Inferior parietal cortex (tissue), 1 donor: ENCODE results near the gene SEC11A.
"Not testable (repeated sequence)": the region's sequence is repeated elsewhere in the genome, so short reads cannot be mapped to it uniquely, and the experiment has no call there.

Experiments used
- DNase-seq: peaks from one replicate; pipeline ENCODE4 v3.0.0-alpha.2; 2016; ENCODE audit errors: extremely low spot score

The SEC11A gene

DNA sequence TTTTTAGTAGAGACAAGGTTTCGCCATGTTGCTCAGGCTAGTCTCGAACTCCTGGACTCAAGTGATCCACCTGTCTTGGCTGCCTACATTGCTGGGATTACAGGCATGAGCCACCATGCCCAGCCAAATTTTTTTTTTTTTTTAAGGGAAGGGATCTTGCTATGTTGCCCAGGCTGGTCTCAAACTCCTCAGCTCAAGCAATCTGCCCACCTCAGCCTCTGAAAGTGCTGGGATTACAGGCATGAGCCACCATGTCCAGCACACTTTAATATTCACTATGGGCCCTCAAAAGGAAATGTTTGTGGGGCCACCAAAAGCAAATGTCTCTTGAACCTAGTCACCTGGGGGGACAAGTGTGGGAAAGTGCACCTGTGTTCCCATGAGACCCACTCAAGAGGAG lies 73.3 kb downstream of the SEC11A start:
- not testable (repeated sequence) for DNase-seq

DNA sequence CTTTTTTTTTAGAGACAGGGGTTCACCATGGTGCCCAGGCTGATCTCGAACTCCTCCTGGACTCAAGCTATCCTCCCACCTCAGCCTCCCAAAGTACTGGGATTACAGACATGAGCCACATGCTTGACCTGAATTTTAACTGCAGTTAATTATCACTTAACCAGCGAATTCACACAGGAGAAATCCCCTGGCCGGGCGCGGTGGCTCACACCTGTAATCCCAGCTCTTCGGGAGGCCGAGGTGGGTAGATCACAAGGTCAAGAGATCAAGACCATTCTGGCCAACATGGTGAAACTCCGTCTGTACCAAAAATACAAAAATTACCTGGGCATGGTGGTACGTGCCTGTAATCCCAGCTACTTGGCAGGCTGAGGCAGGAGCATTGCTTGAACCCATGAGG lies 74.1 kb downstream of the SEC11A start:
- DNase-seq: not testable (repeated sequence)

- DNase-seq: peak; percentile 22
Measured at GRCh38 chr15:84638103-84638502, 77.8 kb downstream of the SEC11A start.

- peak; percentile 66 for DNase-seq
Measured at GRCh38 chr15:84634228-84634837, 81.6 kb downstream of the SEC11A start.

DNA sequence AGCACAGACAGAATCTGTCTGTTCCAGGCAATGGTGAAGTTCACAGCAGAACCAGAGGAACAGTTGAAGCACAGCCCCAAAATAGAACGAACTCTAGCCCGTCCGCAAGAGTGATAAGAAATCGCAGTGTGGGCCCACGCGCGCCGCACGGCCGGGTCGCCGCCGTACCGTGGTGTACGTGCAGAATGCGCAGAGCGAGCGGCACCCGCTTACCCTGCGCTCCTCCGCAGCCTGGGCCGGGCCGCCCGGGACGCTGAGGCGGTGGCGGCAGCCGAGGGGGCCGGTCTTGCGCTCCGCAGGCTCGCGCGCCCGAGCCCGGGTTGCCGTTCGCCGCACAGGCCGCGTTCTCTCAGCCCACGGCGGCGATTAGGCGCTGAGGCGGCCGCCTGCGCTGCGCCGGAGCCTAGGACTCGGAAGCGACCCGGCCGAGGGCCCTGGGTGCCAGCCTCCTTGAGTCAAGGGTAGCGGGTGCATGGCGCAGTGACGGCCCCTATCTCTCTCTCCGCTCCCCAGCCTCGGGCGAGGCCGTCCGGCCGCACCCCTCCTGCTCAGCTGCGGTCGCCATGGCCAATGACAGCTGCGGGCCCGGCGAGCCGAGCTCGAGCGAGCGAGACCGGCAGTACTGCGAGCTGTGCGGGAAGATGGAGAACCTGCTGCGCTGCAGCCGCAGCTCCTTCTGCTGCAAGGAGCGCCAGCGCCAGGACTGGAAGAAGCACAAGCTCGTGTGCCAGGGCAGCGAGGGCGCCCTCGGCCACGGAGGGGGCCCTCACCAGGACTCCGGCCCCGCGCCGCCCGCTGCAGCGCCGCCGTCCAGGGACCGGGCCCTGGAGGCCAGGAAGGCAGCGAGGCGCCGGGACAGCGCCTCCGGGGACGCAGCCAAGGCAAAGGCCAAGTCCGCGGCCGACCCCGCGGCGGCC lies 82.4 kb downstream of the SEC11A start:
- DNase-seq: peak; percentile 66

DNA sequence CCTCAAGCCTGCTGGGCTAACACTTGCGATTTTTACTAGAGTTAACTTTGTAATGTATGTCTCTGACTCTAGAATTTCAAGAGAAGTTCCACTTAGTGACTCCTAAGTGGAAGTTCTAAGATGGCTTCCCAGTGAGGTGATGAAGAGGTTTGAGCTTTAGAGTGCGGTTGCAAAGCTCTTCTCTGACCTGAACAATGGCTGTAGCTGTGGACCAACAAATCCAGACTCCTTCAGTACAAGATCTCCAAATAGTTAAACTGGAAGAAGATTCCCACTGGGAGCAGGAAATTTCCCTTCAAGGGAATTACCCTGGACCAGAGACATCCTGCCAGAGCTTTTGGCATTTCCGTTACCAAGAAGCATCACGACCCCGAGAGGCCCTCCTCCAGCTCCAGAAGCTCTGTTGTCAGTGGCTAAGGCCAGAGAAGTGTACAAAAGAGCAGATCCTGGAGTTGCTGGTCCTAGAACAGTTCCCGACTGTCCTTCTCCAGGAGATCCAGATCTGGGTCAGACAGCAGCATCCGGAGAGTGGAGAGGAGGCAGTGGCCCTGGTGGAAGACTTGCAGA lies 84.2 kb downstream of the SEC11A start:
- no peak for DNase-seq

GRCh38 chr15:84629033-84629432 lies 86.9 kb downstream of the SEC11A start:
- DNase-seq: no peak

GRCh38 chr15:84625123-84625522 lies 90.8 kb downstream of the SEC11A start:
- DNase-seq: no peak

- no peak for DNase-seq
Measured at GRCh38 chr15:84624359-84624758, 91.6 kb downstream of the SEC11A start.

- DNase-seq: no peak
Measured at GRCh38 chr15:84621358-84621979, 94.5 kb downstream of the SEC11A start.

- DNase-seq: no peak
Measured at GRCh38 chr15:84620626-84621025, 95.3 kb downstream of the SEC11A start.
